A673 (cell line): ENCODE results near the gene SRRM2.

Source experiments
- CTCF ChIP-seq: fragments of 300-800, 200-600 bp; sonication (generic); conservative IDR thresholded peaks from 2 replicates; pipeline ENCODE4 v1.5.1; 2017; ENCODE audit warnings: low read depth, mild to moderate bottlenecking, antibody characterized with exemption, low read length, moderate library complexity, mixed read lengths
- EZH2 ChIP-seq: fragments of 200-600 bp; sonication (generic); IDR thresholded peaks from 2 replicates; pipeline ENCODE4 v1.6.1; 2017; ENCODE audit warnings: borderline replicate concordance, low read depth, mild to moderate bottlenecking, mixed read lengths, antibody characterized with exemption, low read length; ENCODE audit not compliant: poor library complexity, severe bottlenecking

GRCh38 chr16:2742323-2743006, 10.0 kb upstream of the SRRM2 start:
- TF ChIP-seq CTCF = no peak
- TF ChIP-seq EZH2 = no peak
